HL-60 (cell line): ENCODE data around the gene CHPF2.

ENCODE experiments used
- DNase-seq, 2 experiments: peaks; one replicate each; pipeline ENCODE4 v3.0.0-alpha.2; 2010 to 2020; ENCODE audit warnings: low read depth in 1 of 2, low spot score in 1 of 2
- H3K27ac ChIP-seq: fragments of 250-450 bp; sonication (Bioruptor Pico); replicated peaks from 2 replicates; pipeline ENCODE4 v1.5.1; 2020; ENCODE audit warnings: mild to moderate bottlenecking, moderate library complexity
- H3K27me3 ChIP-seq: fragments of 250-450 bp; sonication (Bioruptor Pico); 2 replicates; pipeline ENCODE4 v1.5.1; 2021; ENCODE audit warnings: mild to moderate bottlenecking, moderate library complexity; ENCODE audit not compliant: insufficient read depth, poor library complexity, severe bottlenecking
- H3K4me3 ChIP-seq: replicated peaks from 2 replicates; pipeline ENCODE4 v1.5.1; 2011; ENCODE audit warnings: mild to moderate bottlenecking, control low read depth, low read length; ENCODE audit not compliant: insufficient read depth
- CTCF ChIP-seq: IDR thresholded peaks from one replicate; pipeline ENCODE4 v1.5.1; 2011; ENCODE audit warnings: low read length, control low read depth, inconsistent platforms; ENCODE audit not compliant: insufficient read depth
- GABPA ChIP-seq: IDR thresholded peaks from 2 replicates; pipeline ENCODE4 v1.6.1; 2012; ENCODE audit warnings: low read depth
- POLR2AphosphoS5 ChIP-seq: IDR thresholded peaks from 2 replicates; pipeline ENCODE4 v1.6.1; 2012; ENCODE audit warnings: low read depth
- SPI1 ChIP-seq: IDR thresholded peaks from 2 replicates; pipeline ENCODE4 v1.6.1; 2012; ENCODE audit warnings: low read depth, mild to moderate bottlenecking, borderline replicate concordance
- TF ChIP-seq, protein P1 (sequence below): IDR thresholded peaks from 2 replicates; pipeline ENCODE4 v1.6.1; 2012; ENCODE audit warnings: low read depth; ENCODE audit not compliant: insufficient replicate concordance

CHPF2 gene

DNA sequence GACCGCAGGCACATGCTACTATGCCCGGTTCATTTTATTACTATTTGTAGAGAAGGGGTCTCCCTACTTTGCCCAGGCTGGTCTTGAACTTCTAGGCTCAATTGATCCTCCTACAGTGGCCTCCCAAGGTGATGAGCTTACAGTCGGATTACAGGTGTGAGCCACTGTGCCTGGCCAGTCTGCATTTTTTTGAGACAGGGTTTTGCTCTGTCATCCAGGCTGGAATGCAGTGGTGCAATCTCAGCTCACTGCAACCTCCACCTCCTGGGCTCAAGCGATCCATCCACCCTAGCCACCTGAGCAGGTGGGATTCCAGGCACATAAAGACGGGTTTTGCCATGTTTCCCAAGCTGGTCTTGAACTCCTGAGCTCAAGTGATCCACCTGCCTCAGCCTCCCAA, 19.7 kb upstream of the CHPF2 start:
- Histone ChIP-seq H3K27me3 (no peaks in the 10 kb centered on the region), H3K27ac (no peak overlapping the region), H3K4me3 (no peak overlapping the region)
- TF ChIP-seq SPI1 (no peak), CTCF (no peak)
- DNase-seq: no peak

GRCh38 chr7:151213826-151214225, 18.5 kb upstream of the CHPF2 start:
- TF ChIP-seq SPI1: no peak
- no peak for TF ChIP-seq POLR2AphosphoS5
- no peak for TF ChIP-seq CTCF
- TF ChIP-seq GABPA: no peak
- TF ChIP-seq, protein P1, sequence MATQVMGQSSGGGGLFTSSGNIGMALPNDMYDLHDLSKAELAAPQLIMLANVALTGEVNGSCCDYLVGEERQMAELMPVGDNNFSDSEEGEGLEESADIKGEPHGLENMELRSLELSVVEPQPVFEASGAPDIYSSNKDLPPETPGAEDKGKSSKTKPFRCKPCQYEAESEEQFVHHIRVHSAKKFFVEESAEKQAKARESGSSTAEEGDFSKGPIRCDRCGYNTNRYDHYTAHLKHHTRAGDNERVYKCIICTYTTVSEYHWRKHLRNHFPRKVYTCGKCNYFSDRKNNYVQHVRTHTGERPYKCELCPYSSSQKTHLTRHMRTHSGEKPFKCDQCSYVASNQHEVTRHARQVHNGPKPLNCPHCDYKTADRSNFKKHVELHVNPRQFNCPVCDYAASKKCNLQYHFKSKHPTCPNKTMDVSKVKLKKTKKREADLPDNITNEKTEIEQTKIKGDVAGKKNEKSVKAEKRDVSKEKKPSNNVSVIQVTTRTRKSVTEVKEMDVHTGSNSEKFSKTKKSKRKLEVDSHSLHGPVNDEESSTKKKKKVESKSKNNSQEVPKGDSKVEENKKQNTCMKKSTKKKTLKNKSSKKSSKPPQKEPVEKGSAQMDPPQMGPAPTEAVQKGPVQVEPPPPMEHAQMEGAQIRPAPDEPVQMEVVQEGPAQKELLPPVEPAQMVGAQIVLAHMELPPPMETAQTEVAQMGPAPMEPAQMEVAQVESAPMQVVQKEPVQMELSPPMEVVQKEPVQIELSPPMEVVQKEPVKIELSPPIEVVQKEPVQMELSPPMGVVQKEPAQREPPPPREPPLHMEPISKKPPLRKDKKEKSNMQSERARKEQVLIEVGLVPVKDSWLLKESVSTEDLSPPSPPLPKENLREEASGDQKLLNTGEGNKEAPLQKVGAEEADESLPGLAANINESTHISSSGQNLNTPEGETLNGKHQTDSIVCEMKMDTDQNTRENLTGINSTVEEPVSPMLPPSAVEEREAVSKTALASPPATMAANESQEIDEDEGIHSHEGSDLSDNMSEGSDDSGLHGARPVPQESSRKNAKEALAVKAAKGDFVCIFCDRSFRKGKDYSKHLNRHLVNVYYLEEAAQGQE: no peak

DNA sequence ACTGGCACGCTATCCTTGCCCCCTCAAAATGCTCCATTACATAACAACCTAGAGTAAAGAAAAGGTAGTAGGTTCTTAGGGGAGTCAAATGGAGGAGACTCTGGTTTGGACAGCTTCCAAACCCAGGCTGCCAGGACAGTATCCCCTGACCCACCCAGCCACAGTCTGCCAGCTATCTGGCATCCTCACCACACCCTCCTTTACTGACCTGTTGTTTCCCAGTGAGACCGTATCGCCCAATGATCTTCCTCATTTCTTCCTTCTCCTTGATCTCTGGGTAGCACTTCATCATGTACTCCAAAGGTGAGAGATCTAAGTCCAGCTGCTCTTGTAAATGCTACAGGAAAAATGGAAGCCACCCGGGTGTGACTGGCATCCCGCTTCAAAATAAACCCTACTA, 16.9 kb upstream of the CHPF2 start:
- no peak for TF ChIP-seq SPI1
- TF ChIP-seq CTCF: no peak
- TF ChIP-seq, protein P1: no peak
- no peak for TF ChIP-seq POLR2AphosphoS5
- TF ChIP-seq GABPA: no peak
- H3K4me3 ChIP-seq: no peak overlapping the region
- no peaks in the 10 kb centered on the region for H3K27me3 ChIP-seq
- no peak for DNase-seq
- no peak overlapping the region for H3K27ac ChIP-seq

More at GRCh38 chr7:151213826-151214225, 18.5 kb upstream of the CHPF2 start:
- H3K27ac ChIP-seq: no peak overlapping the region
- H3K4me3 ChIP-seq: no peak overlapping the region
- no peaks in the 10 kb centered on the region for H3K27me3 ChIP-seq
- no peak for DNase-seq

DNA sequence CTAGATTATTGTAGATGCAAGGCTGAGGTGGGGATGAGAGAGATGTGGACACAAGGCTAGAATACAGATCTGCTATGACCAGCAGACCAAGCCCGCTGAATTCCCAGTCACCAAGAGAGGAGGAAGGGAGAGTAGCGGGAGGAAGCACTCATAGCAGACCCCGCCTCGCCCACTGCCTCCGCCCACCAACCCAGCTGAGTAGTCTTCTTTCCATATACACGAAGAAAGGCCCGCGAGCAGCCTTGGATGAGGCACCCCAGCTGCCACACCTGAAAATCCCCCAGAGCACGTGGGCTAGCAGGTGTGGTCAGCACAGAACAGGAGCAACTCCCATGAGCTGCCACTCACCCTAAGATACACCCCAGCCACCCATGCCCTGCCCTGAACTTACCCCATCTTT, 14.1 kb upstream of the CHPF2 start:
- TF ChIP-seq CTCF (no peak), SPI1 (no peak), GABPA (no peak)
- TF ChIP-seq, protein P1: no peak
- Histone ChIP-seq H3K4me3 (no peak overlapping the region), H3K27me3 (no peaks in the 10 kb centered on the region), H3K27ac (no peak overlapping the region)
- DNase-seq: no peak
